KMS-11 (cell line): Measurements from ENCODE around the gene LRRC4C.

Experiments used
- H2AFZ ChIP-seq: fragments of 200-600 bp; sonication (generic); 2 replicates; pipeline ENCODE4 v1.6.1; 2016; ENCODE audit warnings: antibody characterized with exemption, mixed run types, low read depth
- H3K27ac ChIP-seq: fragments of 200-600 bp; sonication (generic); 2 replicates; pipeline ENCODE4 v1.6.1; 2016; ENCODE audit warnings: mild to moderate bottlenecking, mixed run types
- H3K27me3 ChIP-seq: fragments of 200-600 bp; sonication (generic); 2 replicates; pipeline ENCODE4 v1.6.1; 2017; ENCODE audit warnings: mild to moderate bottlenecking, low read depth, mixed run types, moderate library complexity; ENCODE audit not compliant: insufficient read depth
- H3K36me3 ChIP-seq: fragments of 200-600 bp; sonication (generic); 2 replicates; pipeline ENCODE4 v1.6.1; 2017; ENCODE audit warnings: mild to moderate bottlenecking, mixed run types; ENCODE audit not compliant: insufficient read depth
- H3K4me1 ChIP-seq: fragments of 200-600 bp; sonication (generic); 2 replicates; pipeline ENCODE4 v1.6.1; 2016; ENCODE audit warnings: mild to moderate bottlenecking, low read depth, mixed run types; ENCODE audit not compliant: poor library complexity, severe bottlenecking
- H3K4me2 ChIP-seq: fragments of 200-600 bp; sonication (generic); 2 replicates; pipeline ENCODE4 v1.7.0; 2016; ENCODE audit warnings: mild to moderate bottlenecking, mixed run types
- H3K4me3 ChIP-seq: fragments of 200-600 bp; sonication (generic); IDR thresholded peaks from 2 replicates; pipeline ENCODE4 v1.6.1; 2017; ENCODE audit warnings: low read depth, low read length, mixed read lengths; ENCODE audit not compliant: insufficient read depth
- H3K79me2 ChIP-seq: fragments of 200-600 bp; sonication (generic); 2 replicates; pipeline ENCODE4 v1.6.1; 2016; ENCODE audit warnings: low read depth, mixed run types; ENCODE audit not compliant: insufficient read depth
- H3K9ac ChIP-seq: fragments of 200-600 bp; sonication (generic); 2 replicates; pipeline ENCODE4 v1.6.1; 2016; ENCODE audit warnings: mild to moderate bottlenecking, mixed run types
- H4K20me1 ChIP-seq: fragments of 200-600 bp; sonication (generic); 2 replicates; pipeline ENCODE4 v1.6.1; 2016; ENCODE audit warnings: mild to moderate bottlenecking, mixed run types; ENCODE audit not compliant: insufficient read depth
- CTCF ChIP-seq: fragments of 200-600 bp; sonication (generic); conservative IDR thresholded peaks from 2 replicates; pipeline ENCODE4 v1.6.1; 2017; ENCODE audit warnings: low read depth, mild to moderate bottlenecking, antibody characterized with exemption, low read length, moderate library complexity, mixed read lengths

LRRC4C gene

GRCh38 chr11:41273908-41274307, 185.5 kb downstream of the LRRC4C start:
- Histone ChIP-seq H3K9ac (no peak overlapping the region), H2AFZ (no peak overlapping the region), H3K4me1 (no peaks in the 10 kb centered on the region), H3K27me3 (no peaks in the 10 kb centered on the region), H4K20me1 (no peaks in the 10 kb centered on the region), H3K27ac (no peak overlapping the region), H3K4me3 (no peak overlapping the region), H3K36me3 (no peaks in the 10 kb centered on the region), H3K79me2 (no peaks in the 10 kb centered on the region), H3K4me2 (no peak overlapping the region)
- no peak for TF ChIP-seq CTCF

- Histone ChIP-seq H3K9ac (no peak overlapping the region), H3K79me2 (no peaks in the 10 kb centered on the region), H3K4me3 (no peak overlapping the region), H3K4me2 (no peak overlapping the region), H4K20me1 (no peaks in the 10 kb centered on the region), H3K36me3 (no peaks in the 10 kb centered on the region), H3K27me3 (no peaks in the 10 kb centered on the region), H2AFZ (no peak overlapping the region), H3K27ac (no peak overlapping the region), H3K4me1 (no peaks in the 10 kb centered on the region)
- no peak for TF ChIP-seq CTCF
These were observed 192.0 kb downstream of the LRRC4C start for GRCh38 chr11:41267451-41267850.

GRCh38 chr11:41256041-41256440, 203.4 kb downstream of the LRRC4C start:
- H4K20me1 ChIP-seq: no peaks in the 10 kb centered on the region
- no peaks in the 10 kb centered on the region for H3K79me2 ChIP-seq
- H3K27ac ChIP-seq: no peak overlapping the region

GRCh38 chr11:41254966-41255365, 204.5 kb downstream of the LRRC4C start:
- Histone ChIP-seq H3K27me3 (no peaks in the 10 kb centered on the region), H3K36me3 (no peaks in the 10 kb centered on the region), H2AFZ (no peak overlapping the region), H3K4me2 (no peak overlapping the region), H4K20me1 (no peaks in the 10 kb centered on the region), H3K4me3 (no peak overlapping the region), H3K9ac (no peak overlapping the region), H3K79me2 (no peaks in the 10 kb centered on the region), H3K4me1 (no peaks in the 10 kb centered on the region), H3K27ac (no peak overlapping the region)
- TF ChIP-seq CTCF: no peak

More at GRCh38 chr11:41256041-41256440, 203.4 kb downstream of the LRRC4C start:
- Histone ChIP-seq H3K36me3 (no peaks in the 10 kb centered on the region), H3K27me3 (no peaks in the 10 kb centered on the region), H3K4me3 (no peak overlapping the region), H3K4me2 (no peak overlapping the region), H3K9ac (no peak overlapping the region), H3K4me1 (no peaks in the 10 kb centered on the region), H2AFZ (no peak overlapping the region)
- no peak for TF ChIP-seq CTCF
